Smooth muscle cell (in vitro differentiated cells): Measurements from ENCODE around the gene AJUBA. TPM values are rescaled to one million over a fixed set of nuclear protein-coding genes. Genes with fewer than 3 reads are reported as not detected.
A peak's percentile ranks its signal among the peaks of the same experiment; 100 is the strongest.

Experiments
- DNase-seq: peaks from one replicate; lab custom pipeline; 2025; ENCODE audit not compliant: unreplicated experiment; lab: John Stamatoyannopoulos, UW
- H2AFZ ChIP-seq: fragments of 200-600 bp; sonication (generic); 2 replicates; pipeline ENCODE4 v1.6.0; 2016; ENCODE audit warnings: antibody characterized with exemption, low read depth, mild to moderate bottlenecking
- H3F3A ChIP-seq: fragments of 200-600 bp; sonication (generic); 2 replicates; pipeline ENCODE4 v1.6.0; 2017; ENCODE audit warnings: antibody characterized with exemption, low read depth
- H3K27ac ChIP-seq: fragments of 200-600 bp; sonication (generic); 2 replicates; pipeline ENCODE4 v1.5.1; 2016; ENCODE audit warnings: low read depth, mild to moderate bottlenecking
- H3K27me3 ChIP-seq: fragments of 200-600 bp; sonication (generic); 2 replicates; pipeline ENCODE4 v1.6.1; 2016; ENCODE audit warnings: low read depth, mild to moderate bottlenecking
- H3K36me3 ChIP-seq: fragments of 200-600 bp; sonication (generic); 2 replicates; pipeline ENCODE4 v1.5.1; 2016; ENCODE audit warnings: low read depth
- H3K4me1 ChIP-seq: fragments of 200-600 bp; sonication (generic); 2 replicates; pipeline ENCODE4 v1.5.1; 2016; ENCODE audit warnings: low read depth
- H3K4me2 ChIP-seq: fragments of 200-600 bp; sonication (generic); 2 replicates; pipeline ENCODE4 v1.6.0; 2016; ENCODE audit warnings: mild to moderate bottlenecking
- H3K4me3 ChIP-seq: fragments of 200-600 bp; sonication (generic); 2 replicates; pipeline ENCODE4 v1.5.1; 2016; ENCODE audit warnings: mild to moderate bottlenecking
- H3K79me2 ChIP-seq: fragments of 200-600 bp; sonication (generic); 2 replicates; pipeline ENCODE4 v1.6.0; 2016; ENCODE audit warnings: low read depth, mild to moderate bottlenecking
- H3K9ac ChIP-seq: fragments of 200-600 bp; sonication (generic); 2 replicates; pipeline ENCODE4 v1.6.0; 2016; ENCODE audit warnings: low read depth
- H3K9me3 ChIP-seq: fragments of 200-600 bp; sonication (generic); replicated peaks from 2 replicates; pipeline ENCODE4 v1.5.1; 2016; ENCODE audit warnings: low read depth
- H4K20me1 ChIP-seq: fragments of 200-600 bp; sonication (generic); 2 replicates; pipeline ENCODE4 v1.6.0; 2016; ENCODE audit warnings: low read depth
- CTCF ChIP-seq: fragments of 200-600 bp; sonication (generic); IDR thresholded peaks from 2 replicates; pipeline ENCODE4 v1.5.1; 2017; ENCODE audit warnings: borderline replicate concordance, mild to moderate bottlenecking, antibody characterized with exemption; ENCODE audit not compliant: insufficient read depth, poor library complexity, severe bottlenecking
- WGBS: methylation state at CpG from one replicate; pipeline ENCODE4 v1.1.7; 2016; ENCODE audit warnings: low lambda C conversion rate; 5-methylcytosine and 5-hydroxymethylcytosine counted together
- polyA plus RNA-seq: library from polyadenylated mRNA; unstranded; fragments of >200 nt; fragmentation: Nextera tagmentation; extraction: Ambion mirVana; gene quantifications from 2 replicates; pipeline ENCODE4 v1.2.1, GENCODE V29; 2016
- total RNA-seq: library from RNA; depleted of rRNA; stranded (reverse); fragments of >200 nt; gene quantifications from 2 replicates; pipeline ENCODE4 v1.2.3, GENCODE V29; 2014

AJUBA gene
- total and polyA plus RNA-seq, 2 experiments from 2014 or later, result 19.8 to 20.7 TPM

GRCh38 chr14:22976620-22977433, 5.5 kb downstream of the AJUBA start:
- H3K36me3 ChIP-seq, result no peaks in the 10 kb centered on the region
- H3K4me1 ChIP-seq, result peaks cover 44% of the 10 kb centered on the region
- H3K27ac ChIP-seq, result peak overlapping the region; percentile 92
- H3K4me3 ChIP-seq, result no peak overlapping the region
- peak overlapping the region; percentile 33 for H3K9ac ChIP-seq
- DNase-seq, result no peak
- H3F3A ChIP-seq, result peaks cover 37% of the 10 kb centered on the region
- H3K9me3 ChIP-seq, result no peaks in the 10 kb centered on the region
- peak overlapping the region; percentile 89 for H3K4me2 ChIP-seq
- WGBS, result 48% methylated on average over 6 of the region's 6 CpGs
- peaks cover 17% of the 10 kb centered on the region for H3K79me2 ChIP-seq
- peaks cover 20% of the 10 kb centered on the region for H4K20me1 ChIP-seq
- no peaks in the 10 kb centered on the region for H3K27me3 ChIP-seq
- H2AFZ ChIP-seq, result no peak overlapping the region
- no peak for TF ChIP-seq CTCF

GRCh38 chr14:22974530-22975313, 7.6 kb downstream of the AJUBA start:
- H3K27ac ChIP-seq, result no peak overlapping the region
- H2AFZ ChIP-seq, result no peak overlapping the region
- H3K4me2 ChIP-seq, result no peak overlapping the region
- peaks cover 1% of the 10 kb centered on the region for H3K79me2 ChIP-seq
- no peaks in the 10 kb centered on the region for H3K27me3 ChIP-seq
- peaks cover 33% of the 10 kb centered on the region for H3F3A ChIP-seq
- H3K4me3 ChIP-seq, result no peak overlapping the region
- no peak overlapping the region for H3K9ac ChIP-seq
- no peak for TF ChIP-seq CTCF
- no peaks in the 10 kb centered on the region for H3K9me3 ChIP-seq
- H3K36me3 ChIP-seq, result no peaks in the 10 kb centered on the region
- peaks cover 20% of the 10 kb centered on the region for H4K20me1 ChIP-seq
- WGBS, result 83% methylated on average over 9 of the region's 9 CpGs
- no peak for DNase-seq
- peaks cover 38% of the 10 kb centered on the region for H3K4me1 ChIP-seq

GRCh38 chr14:22973217-22974032, 8.9 kb downstream of the AJUBA start:
- H3K79me2 ChIP-seq, result no peaks in the 10 kb centered on the region
- DNase-seq, result no peak
- H3K9ac ChIP-seq, result no peak overlapping the region
- peaks cover 13% of the 10 kb centered on the region for H4K20me1 ChIP-seq
- H3K4me2 ChIP-seq, result no peak overlapping the region
- no peaks in the 10 kb centered on the region for H3K36me3 ChIP-seq
- TF ChIP-seq CTCF, result peak; percentile 58
- no peaks in the 10 kb centered on the region for H3K27me3 ChIP-seq
- H3K4me1 ChIP-seq, result peaks cover 25% of the 10 kb centered on the region
- H3K4me3 ChIP-seq, result no peak overlapping the region
- H3K9me3 ChIP-seq, result no peaks in the 10 kb centered on the region
- 95% methylated on average over 6 of the region's 6 CpGs for WGBS
- peaks cover 20% of the 10 kb centered on the region for H3F3A ChIP-seq
- H3K27ac ChIP-seq, result no peak overlapping the region
- H2AFZ ChIP-seq, result no peak overlapping the region
